GM12872 (cell line): ENCODE results near the gene HIVEP3.

ENCODE experiments used
- TF ChIP-seq, protein P1 (sequence below): IDR thresholded peaks from 3 replicates; pipeline ENCODE4 v1.5.1; 2011; ENCODE audit warnings: low read depth, mild to moderate bottlenecking, low read length, moderate library complexity; ENCODE audit not compliant: insufficient read depth

Gene HIVEP3

GRCh38 chr1:41733725-41734124 lies 185.0 kb downstream of the HIVEP3 start:
- TF ChIP-seq, protein P1, sequence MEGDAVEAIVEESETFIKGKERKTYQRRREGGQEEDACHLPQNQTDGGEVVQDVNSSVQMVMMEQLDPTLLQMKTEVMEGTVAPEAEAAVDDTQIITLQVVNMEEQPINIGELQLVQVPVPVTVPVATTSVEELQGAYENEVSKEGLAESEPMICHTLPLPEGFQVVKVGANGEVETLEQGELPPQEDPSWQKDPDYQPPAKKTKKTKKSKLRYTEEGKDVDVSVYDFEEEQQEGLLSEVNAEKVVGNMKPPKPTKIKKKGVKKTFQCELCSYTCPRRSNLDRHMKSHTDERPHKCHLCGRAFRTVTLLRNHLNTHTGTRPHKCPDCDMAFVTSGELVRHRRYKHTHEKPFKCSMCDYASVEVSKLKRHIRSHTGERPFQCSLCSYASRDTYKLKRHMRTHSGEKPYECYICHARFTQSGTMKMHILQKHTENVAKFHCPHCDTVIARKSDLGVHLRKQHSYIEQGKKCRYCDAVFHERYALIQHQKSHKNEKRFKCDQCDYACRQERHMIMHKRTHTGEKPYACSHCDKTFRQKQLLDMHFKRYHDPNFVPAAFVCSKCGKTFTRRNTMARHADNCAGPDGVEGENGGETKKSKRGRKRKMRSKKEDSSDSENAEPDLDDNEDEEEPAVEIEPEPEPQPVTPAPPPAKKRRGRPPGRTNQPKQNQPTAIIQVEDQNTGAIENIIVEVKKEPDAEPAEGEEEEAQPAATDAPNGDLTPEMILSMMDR: no peak

DNA sequence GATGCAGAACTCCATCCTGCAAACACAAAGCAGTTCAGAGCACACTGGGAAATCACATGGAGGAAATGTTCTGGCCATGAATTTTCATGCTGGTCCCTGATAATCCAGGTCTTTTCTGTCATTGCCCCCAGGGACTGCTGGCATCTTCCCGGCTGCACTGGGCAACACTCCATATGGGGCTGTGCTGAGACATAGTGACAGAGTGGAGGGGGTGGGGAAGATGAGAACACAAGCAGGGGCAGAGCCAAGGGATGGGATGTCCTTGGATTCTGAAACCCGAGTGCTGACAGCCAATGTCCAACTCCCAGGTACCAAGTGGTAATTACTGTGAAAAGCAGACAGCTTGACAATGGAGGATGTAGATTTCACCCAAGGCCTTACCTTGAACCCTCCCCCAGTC lies 185.7 kb downstream of the HIVEP3 start:
- TF ChIP-seq, protein P1: no peak

DNA sequence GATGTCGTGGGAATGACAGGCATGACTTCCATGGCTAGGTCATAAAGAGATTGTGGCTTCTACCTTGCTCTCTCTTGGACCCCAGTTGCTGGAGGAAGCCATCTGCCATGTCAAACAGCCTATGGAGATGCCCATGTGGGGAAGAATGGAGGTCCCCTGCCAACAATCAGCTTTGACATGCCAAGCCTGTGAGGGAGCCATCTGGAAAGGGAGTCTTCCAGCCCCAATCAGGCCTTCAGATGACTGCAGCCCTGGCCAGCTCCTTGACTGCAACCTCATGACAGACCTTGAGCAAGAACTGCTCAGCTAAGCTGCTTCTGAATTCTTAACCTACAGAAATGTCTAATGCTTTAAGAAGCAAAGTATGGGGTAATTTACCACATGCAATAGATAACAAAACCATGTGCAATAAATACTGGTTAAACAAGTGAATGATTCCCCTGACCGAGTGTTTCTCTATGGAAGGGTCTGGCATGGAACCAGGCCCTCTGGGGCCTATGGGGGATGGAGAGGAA lies 187.1 kb downstream of the HIVEP3 start:
- TF ChIP-seq, protein P1: no peak

DNA sequence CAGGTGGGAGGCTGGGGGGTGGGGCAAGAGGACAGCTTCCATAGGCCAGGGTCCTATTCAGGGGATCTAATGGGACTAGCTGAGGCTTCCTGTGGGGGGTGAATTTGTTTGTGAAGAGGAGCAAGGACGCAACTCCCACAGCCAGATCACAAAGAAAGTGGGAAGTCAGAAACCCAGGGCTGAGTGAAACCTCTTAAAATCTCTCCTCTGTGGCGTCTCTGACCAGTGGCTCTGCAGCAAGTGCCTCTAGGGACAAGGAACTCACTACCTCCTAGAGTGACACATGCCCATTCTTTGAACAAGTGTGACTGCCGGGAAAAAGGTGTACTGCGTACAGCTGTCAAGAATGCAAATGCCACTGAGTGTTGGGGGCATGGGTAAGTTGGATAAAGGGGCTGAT lies 187.9 kb downstream of the HIVEP3 start:
- TF ChIP-seq, protein P1: no peak

DNA sequence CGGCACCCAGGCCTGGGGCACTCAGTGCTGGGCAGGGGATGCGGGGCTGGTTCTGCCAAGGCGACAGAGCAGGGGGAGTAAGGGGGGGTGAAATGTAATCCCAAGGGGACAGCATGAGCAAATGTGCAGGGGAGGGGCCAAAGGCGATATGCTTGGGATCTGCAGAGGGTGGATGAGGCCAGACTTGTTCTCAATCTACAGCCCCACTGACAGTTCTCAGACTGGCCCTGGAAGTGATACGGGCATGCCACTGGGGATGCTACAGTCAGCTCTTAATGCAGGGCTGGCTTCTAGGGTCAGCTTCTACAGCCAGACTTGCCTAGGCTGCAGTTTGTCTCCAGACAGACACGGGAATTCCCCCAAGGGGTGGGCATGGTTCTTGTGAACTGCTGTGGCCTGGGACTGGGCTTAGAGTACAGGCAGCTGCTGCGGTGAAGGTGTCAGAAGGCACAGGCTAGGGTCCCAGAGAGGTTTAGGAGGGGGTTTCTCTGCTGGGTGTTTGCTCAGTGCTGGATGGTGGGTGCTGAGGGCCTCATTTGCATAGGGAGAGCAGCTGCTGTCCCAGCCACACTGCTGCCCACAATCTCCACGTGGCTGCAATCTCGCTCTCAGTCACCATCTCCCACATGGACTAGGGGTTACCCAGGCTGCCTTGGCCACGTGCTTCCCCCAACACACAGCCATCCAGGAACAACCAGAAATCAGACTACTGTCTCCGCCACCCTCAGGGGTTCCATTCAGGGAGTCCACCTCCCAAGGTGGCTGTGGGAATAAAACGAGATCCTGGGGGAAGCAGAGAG lies 190.1 kb downstream of the HIVEP3 start:
- TF ChIP-seq, protein P1: 0 out of 3 replicates have a peak, but pooled peaks have one; percentile 11

DNA sequence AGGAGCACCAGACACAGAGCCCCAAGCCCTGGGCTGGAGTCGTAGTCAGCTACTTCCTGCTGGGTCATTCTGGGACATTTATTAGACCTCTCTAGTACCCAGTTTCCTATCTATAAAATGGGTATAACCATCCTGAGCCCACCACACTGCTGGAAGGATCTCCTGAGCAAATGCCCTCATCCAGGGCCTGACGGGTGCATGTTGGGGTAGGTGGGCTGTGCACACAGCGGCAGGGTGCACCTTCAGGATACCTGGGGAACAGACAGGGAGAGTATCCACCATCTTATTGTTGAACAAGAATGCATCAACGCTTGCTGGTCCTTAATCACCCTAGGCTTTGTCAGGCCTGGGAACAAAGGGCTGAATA lies 191.0 kb downstream of the HIVEP3 start:
- TF ChIP-seq, protein P1: no peak

DNA sequence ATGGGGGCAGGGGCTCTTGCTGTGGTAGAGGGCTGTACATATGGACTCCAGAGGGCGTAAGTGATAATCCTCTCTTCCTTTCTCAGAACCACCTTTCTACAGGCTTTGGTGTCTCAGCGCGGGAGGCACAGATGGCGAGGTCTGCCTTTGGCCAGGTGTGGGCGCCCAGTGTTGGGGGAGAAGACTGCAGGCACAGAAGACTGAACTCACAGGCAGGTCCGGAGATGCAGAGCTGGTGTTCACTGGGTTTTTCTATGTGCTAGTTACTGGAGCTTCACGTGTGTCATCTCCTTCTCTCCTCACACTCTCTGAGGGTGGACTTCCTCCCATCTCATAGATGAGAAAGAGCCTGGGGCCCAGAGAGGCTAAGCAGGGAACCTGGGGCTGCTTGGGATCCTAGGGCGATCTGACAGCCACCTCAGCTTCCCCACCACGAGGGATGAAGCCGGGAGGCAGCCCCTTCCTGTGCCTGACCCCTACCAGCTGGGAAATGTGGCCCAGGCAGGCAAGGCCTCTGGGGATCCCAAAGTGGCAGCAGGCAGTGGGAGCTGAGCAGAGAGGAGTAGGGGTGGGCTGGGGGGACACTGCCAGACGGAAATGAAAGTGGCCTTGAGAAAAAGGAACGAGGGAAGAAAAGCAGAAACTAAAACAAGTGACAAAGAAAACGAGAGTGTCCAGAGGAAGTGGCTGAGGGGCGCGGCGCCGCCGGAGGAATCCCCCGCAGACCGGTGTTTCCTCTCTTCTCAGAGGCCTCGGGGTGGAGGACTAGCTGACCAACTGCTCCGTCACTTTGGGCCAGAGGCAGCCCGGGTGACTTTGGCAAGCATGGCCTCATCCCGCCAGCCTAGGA lies 191.6 kb downstream of the HIVEP3 start:
- TF ChIP-seq, protein P1: peak; percentile 63
